DOHH2 (cell line): ENCODE measurements around the gene ARHGAP8.

ENCODE experiments used
- CTCF ChIP-seq: fragments of 200-600 bp; sonication (generic); IDR thresholded peaks from one replicate; pipeline ENCODE4 v1.5.1; 2014; ENCODE audit warnings: antibody characterized with exemption, mild to moderate bottlenecking, low read depth, low read length; ENCODE audit not compliant: poor library complexity, severe bottlenecking
- EZH2phosphoT487 ChIP-seq: fragments of 200-600 bp; sonication (generic); IDR thresholded peaks from 2 replicates; pipeline ENCODE4 v1.6.1; 2017; ENCODE audit warnings: borderline replicate concordance, mild to moderate bottlenecking, antibody characterized with exemption, low read length, moderate library complexity, mixed read lengths

GRCh38 chr22:44739024-44739423, 13.4 kb upstream of the ARHGAP8 start:
- TF ChIP-seq CTCF (no peak), EZH2phosphoT487 (no peak)
